ENCODE measurements around the gene ST6GALNAC4. TPM values are rescaled to one million over a fixed set of nuclear protein-coding genes. Genes with fewer than 3 reads are reported as not detected.
A peak's percentile ranks its signal among the peaks of the same experiment; 100 is the strongest.

ST6GALNAC4 gene
- total RNA-seq, 1 donor: 33.7 TPM

DNA sequence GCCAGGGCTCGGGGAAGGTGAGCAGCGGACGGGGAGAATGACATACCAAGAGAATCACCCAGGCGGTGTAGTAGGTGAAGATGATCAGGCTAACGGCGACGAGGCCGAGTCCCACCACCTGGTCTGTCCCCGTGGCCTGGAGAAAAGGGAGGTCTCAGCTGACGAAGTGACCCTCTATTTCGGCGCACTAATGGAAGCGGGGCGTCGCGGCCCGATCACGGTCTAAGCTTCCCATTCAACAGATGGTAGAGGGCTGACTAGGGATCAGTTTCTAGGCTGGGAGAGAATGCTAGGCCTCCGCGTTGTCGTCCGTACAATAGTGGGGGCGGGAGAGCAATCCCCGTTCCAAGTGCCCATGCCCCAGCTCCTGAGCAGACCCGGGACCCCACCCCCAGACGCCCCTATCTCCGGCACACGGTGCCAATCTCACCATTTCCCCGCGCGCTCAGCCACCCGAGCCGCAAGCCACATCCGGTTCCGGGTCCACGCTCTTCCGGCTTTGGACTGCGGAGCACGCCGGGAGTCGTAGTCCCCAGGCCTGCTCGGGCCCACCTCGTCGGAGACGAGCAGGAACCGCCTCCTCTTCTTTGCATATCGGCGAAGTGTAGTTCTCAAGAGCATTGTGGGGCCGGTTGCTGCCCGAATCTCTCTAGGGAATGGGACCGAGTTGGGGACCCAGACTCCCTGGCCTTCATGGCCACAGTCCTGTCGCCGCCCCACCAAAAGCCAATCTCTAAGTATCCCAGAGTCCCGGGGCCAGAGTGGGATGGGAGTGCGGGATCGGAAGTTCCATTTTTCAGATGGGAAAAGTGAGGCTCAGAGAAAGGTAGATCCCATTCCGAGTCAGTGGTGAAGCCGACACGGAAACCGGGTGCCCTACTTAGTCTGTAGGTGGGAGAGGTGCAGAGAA, 20.8 kb upstream of the ST6GALNAC4 start, which contains the start of gene DPM2:
Gene DPM2 (minus strand): TSS at position 467 of the 910 bp plus-strand sequence. CDS start 34 bp downstream, at position 433.
- H3K27me3 ChIP-seq (ENCODE audit: insufficient read depth, low read length): no peaks in the 10 kb centered on the region
- peaks cover 35% of the 10 kb centered on the region for H3K4me1 ChIP-seq (ENCODE audit: insufficient read depth, low read length)
- DNase-seq (ENCODE audit: insufficient read length, low spot score, missing footprints): peak; percentile 99
- H3K27ac ChIP-seq (ENCODE audit: low read depth, low read length): peak within 1 kb of the TSS; percentile 93
- peaks cover 47% of the 10 kb centered on the region for H3K79me2 ChIP-seq (ENCODE audit: insufficient read depth, low read length)
- H2AFZ ChIP-seq (ENCODE audit: low read length): peak within 1 kb of the TSS; percentile 91
- H3K4me2 ChIP-seq (ENCODE audit: insufficient read depth, low read length): peak within 1 kb of the TSS; percentile 97
- TF ChIP-seq, protein P1, sequence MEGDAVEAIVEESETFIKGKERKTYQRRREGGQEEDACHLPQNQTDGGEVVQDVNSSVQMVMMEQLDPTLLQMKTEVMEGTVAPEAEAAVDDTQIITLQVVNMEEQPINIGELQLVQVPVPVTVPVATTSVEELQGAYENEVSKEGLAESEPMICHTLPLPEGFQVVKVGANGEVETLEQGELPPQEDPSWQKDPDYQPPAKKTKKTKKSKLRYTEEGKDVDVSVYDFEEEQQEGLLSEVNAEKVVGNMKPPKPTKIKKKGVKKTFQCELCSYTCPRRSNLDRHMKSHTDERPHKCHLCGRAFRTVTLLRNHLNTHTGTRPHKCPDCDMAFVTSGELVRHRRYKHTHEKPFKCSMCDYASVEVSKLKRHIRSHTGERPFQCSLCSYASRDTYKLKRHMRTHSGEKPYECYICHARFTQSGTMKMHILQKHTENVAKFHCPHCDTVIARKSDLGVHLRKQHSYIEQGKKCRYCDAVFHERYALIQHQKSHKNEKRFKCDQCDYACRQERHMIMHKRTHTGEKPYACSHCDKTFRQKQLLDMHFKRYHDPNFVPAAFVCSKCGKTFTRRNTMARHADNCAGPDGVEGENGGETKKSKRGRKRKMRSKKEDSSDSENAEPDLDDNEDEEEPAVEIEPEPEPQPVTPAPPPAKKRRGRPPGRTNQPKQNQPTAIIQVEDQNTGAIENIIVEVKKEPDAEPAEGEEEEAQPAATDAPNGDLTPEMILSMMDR (IDR thresholded peaks at IDR 0.05; ENCODE audit: extremely low read depth, low read depth, low read length): no peak
- peaks cover 21% of the 10 kb centered on the region for H3K36me3 ChIP-seq (ENCODE audit: insufficient read depth, low read length)
- H3K4me3 ChIP-seq (ENCODE audit: insufficient read depth, low read length): peak within 1 kb of the TSS; percentile 98
- no peaks in the 10 kb centered on the region for H3K9me3 ChIP-seq (ENCODE audit: low read depth, low read length)
- H4K20me1 ChIP-seq (ENCODE audit: insufficient read depth, low read length): peaks cover 14% of the 10 kb centered on the region

GRCh38 chr9:127937056-127937387, 20.2 kb upstream of the ST6GALNAC4 start:
- peak overlapping the region; percentile 98 for H3K4me3 ChIP-seq (ENCODE audit: insufficient read depth, low read length)
- H3K79me2 ChIP-seq (ENCODE audit: insufficient read depth, low read length): peaks cover 47% of the 10 kb centered on the region
- peaks cover 32% of the 10 kb centered on the region for H3K4me1 ChIP-seq (ENCODE audit: insufficient read depth, low read length)
- TF ChIP-seq, protein P1 (IDR thresholded peaks at IDR 0.05; ENCODE audit: extremely low read depth, low read depth, low read length): no peak
- no peaks in the 10 kb centered on the region for H3K27me3 ChIP-seq (ENCODE audit: insufficient read depth, low read length)
- peak overlapping the region; percentile 91 for H2AFZ ChIP-seq (ENCODE audit: low read length)
- peak; percentile 91 for DNase-seq (ENCODE audit: insufficient read length, low spot score, missing footprints)
- peak overlapping the region; percentile 93 for H3K27ac ChIP-seq (ENCODE audit: low read depth, low read length)
- H3K4me2 ChIP-seq (ENCODE audit: insufficient read depth, low read length): peak overlapping the region; percentile 97
- H3K9me3 ChIP-seq (ENCODE audit: low read depth, low read length): no peaks in the 10 kb centered on the region
- peaks cover 14% of the 10 kb centered on the region for H4K20me1 ChIP-seq (ENCODE audit: insufficient read depth, low read length)
- H3K36me3 ChIP-seq (ENCODE audit: insufficient read depth, low read length): peaks cover 15% of the 10 kb centered on the region

DNA sequence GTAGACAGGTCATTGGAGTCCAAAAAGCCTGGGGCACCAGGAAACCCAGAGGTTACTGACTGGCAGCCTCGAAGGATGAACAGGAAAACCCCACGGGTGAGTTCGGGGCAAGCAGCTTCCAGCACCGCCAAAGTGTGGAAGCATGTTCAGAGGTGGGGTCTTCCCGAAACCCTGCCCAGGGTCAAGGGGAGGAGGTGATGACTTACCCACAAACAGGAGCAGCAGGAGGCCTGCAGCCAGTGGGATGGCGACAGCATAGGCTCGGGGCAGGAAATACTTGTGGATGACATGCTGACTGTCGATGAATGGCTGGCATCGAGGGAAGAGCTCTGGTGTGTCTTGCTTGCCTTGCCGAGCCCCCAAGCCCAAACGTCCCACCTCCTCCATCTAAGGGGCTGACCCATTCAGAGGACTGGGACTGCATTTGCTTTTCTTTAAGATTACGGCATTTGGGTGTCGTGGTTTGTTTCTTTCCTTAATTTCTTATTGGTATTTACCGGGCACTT, 19.6 kb upstream of the ST6GALNAC4 start:
- Histone ChIP-seq H3K27ac (ENCODE audit: low read depth, low read length) (peak overlapping the region; percentile 93), H2AFZ (ENCODE audit: low read length) (no peak overlapping the region), H4K20me1 (ENCODE audit: insufficient read depth, low read length) (peaks cover 14% of the 10 kb centered on the region), H3K4me3 (ENCODE audit: insufficient read depth, low read length) (peak overlapping the region; percentile 98), H3K79me2 (ENCODE audit: insufficient read depth, low read length) (peaks cover 47% of the 10 kb centered on the region), H3K27me3 (ENCODE audit: insufficient read depth, low read length) (no peaks in the 10 kb centered on the region), H3K4me2 (ENCODE audit: insufficient read depth, low read length) (peak overlapping the region; percentile 97), H3K4me1 (ENCODE audit: insufficient read depth, low read length) (peaks cover 38% of the 10 kb centered on the region), H3K36me3 (ENCODE audit: insufficient read depth, low read length) (peaks cover 11% of the 10 kb centered on the region), H3K9me3 (ENCODE audit: low read depth, low read length) (no peaks in the 10 kb centered on the region)
- peak; percentile 43 for DNase-seq (ENCODE audit: insufficient read length, low spot score, missing footprints)
- TF ChIP-seq, protein P1 (IDR thresholded peaks at IDR 0.05; ENCODE audit: extremely low read depth, low read depth, low read length): no peak

- TF ChIP-seq, protein P1 (IDR thresholded peaks at IDR 0.05; ENCODE audit: extremely low read depth, low read depth, low read length): no peak
- H3K36me3 ChIP-seq (ENCODE audit: insufficient read depth, low read length): peaks cover 11% of the 10 kb centered on the region
- no peak overlapping the region for H2AFZ ChIP-seq (ENCODE audit: low read length)
- H3K9me3 ChIP-seq (ENCODE audit: low read depth, low read length): no peaks in the 10 kb centered on the region
- H3K79me2 ChIP-seq (ENCODE audit: insufficient read depth, low read length): peaks cover 47% of the 10 kb centered on the region
- peaks cover 44% of the 10 kb centered on the region for H3K4me1 ChIP-seq (ENCODE audit: insufficient read depth, low read length)
- peak overlapping the region; percentile 97 for H3K4me2 ChIP-seq (ENCODE audit: insufficient read depth, low read length)
- peak; percentile 92 for DNase-seq (ENCODE audit: insufficient read length, low spot score, missing footprints)
- H4K20me1 ChIP-seq (ENCODE audit: insufficient read depth, low read length): peaks cover 14% of the 10 kb centered on the region
- H3K27ac ChIP-seq (ENCODE audit: low read depth, low read length): peak overlapping the region; percentile 93
- peak overlapping the region; percentile 98 for H3K4me3 ChIP-seq (ENCODE audit: insufficient read depth, low read length)
- no peaks in the 10 kb centered on the region for H3K27me3 ChIP-seq (ENCODE audit: insufficient read depth, low read length)
Observed at GRCh38 chr9:127935765-127936221, 19.0 kb upstream of the ST6GALNAC4 start.
